Pericardium fibroblast (primary cell): ENCODE measurements around the gene PSORS1C1. TPM values are rescaled to one million over a fixed set of nuclear protein-coding genes. Genes with fewer than 3 reads are reported as not detected.

Experiments
- total RNA-seq: library from RNA; depleted of rRNA; stranded (reverse); fragments of >200 nt; gene quantifications from 2 replicates; pipeline ENCODE4 v1.2.3, GENCODE V29; 2015

PSORS1C1 gene
- 0.82 and 16.1 TPM in 2 replicates for total RNA-seq

GRCh38 chr6:31114541-31114878 lies at the start of gene PSORS1C1:
TSS of gene PSORS1C1 (plus strand) at chr6:31114800. CDS start at chr6:31129633, 14,833 bp downstream.

GRCh38 chr6:31112478-31112877 lies 2.1 kb upstream of the PSORS1C1 start, which contains the start of gene C6orf15:
TSS of gene C6orf15 (minus strand) at chr6:31112575. CDS start at chr6:31112555, 20 bp downstream.

GRCh38 chr6:31120151-31120915 lies 5.7 kb downstream of the PSORS1C1 start, which contains the start of gene CDSN:
TSS of gene CDSN (minus strand) at chr6:31120446. CDS start at chr6:31120419, 27 bp downstream.

GRCh38 chr6:31138982-31139381 lies 24.4 kb downstream of the PSORS1C1 start, which contains the start of gene PSORS1C2:
TSS of gene PSORS1C2 (minus strand) at chr6:31139066. CDS start at chr6:31139026, 40 bp downstream.

GRCh38 chr6:31157513-31158139 lies 43.0 kb downstream of the PSORS1C1 start, which contains the start of gene CCHCR1:
TSS of gene CCHCR1 (minus strand) at chr6:31157802. CDS start at chr6:31157600, 202 bp downstream.

GRCh38 chr6:31158140-31158862 lies 43.7 kb downstream of the PSORS1C1 start, which contains the start of gene TCF19:
TSS of gene TCF19 (plus strand) at chr6:31158589. CDS start at chr6:31159470, 881 bp downstream.

GRCh38 chr6:31170600-31170881 lies 55.9 kb downstream of the PSORS1C1 start, which contains the start of gene POU5F1:
TSS of gene POU5F1 (minus strand) at chr6:31170682. CDS start at chr6:31170620, 62 bp downstream.

Other genes with a start within 250 kb of the PSORS1C1 start
- gene DDR1, start 230.3 kb upstream of the PSORS1C1 start, total RNA-seq: 51.3 and 85.0 TPM in 2 replicates
- 9.6 and 10.3 TPM in 2 replicates for gene GTF2H4, start 206.6 kb upstream of the PSORS1C1 start, total RNA-seq
- gene VARS2, start 200.6 kb upstream of the PSORS1C1 start, total RNA-seq: 15.2 and 16.9 TPM in 2 replicates
- gene SFTA2, start 182.6 kb upstream of the PSORS1C1 start, total RNA-seq: not detected in 2 replicates
- gene MUCL3, start 173.8 kb upstream of the PSORS1C1 start, total RNA-seq: not detected in 2 replicates
- gene MUC21, start 131.1 kb upstream of the PSORS1C1 start, total RNA-seq: not detected in 2 replicates
- not detected in 2 replicates for gene MUC22, start 104.3 kb upstream of the PSORS1C1 start, total RNA-seq
- gene C6orf15, start 2.2 kb upstream of the PSORS1C1 start, total RNA-seq: not detected in 2 replicates
- not detected in 2 replicates for gene CDSN, start 5.6 kb downstream of the PSORS1C1 start, total RNA-seq
- gene PSORS1C2, start 24.3 kb downstream of the PSORS1C1 start, total RNA-seq: not detected in 2 replicates
- gene CCHCR1, start 43.0 kb downstream of the PSORS1C1 start, total RNA-seq: 9.2 and 12.5 TPM in 2 replicates
- 2.7 and 5.0 TPM in 2 replicates for gene TCF19, start 43.8 kb downstream of the PSORS1C1 start, total RNA-seq
- 0.23 TPM in 1 of 2 replicates, not detected in the other for gene POU5F1, start 55.9 kb downstream of the PSORS1C1 start, total RNA-seq
- 58.0 and 315 TPM in 2 replicates for gene HLA-C, start 157.3 kb downstream of the PSORS1C1 start, total RNA-seq
- 77.2 and 211 TPM in 2 replicates for gene HLA-B, start 242.4 kb downstream of the PSORS1C1 start, total RNA-seq